ENCODE data around the gene ZFP90.
"Not testable (repeated sequence)": the region's sequence is repeated elsewhere in the genome, so short reads cannot be mapped to it uniquely, and the experiment has no call there.

ZFP90 gene

DNA sequence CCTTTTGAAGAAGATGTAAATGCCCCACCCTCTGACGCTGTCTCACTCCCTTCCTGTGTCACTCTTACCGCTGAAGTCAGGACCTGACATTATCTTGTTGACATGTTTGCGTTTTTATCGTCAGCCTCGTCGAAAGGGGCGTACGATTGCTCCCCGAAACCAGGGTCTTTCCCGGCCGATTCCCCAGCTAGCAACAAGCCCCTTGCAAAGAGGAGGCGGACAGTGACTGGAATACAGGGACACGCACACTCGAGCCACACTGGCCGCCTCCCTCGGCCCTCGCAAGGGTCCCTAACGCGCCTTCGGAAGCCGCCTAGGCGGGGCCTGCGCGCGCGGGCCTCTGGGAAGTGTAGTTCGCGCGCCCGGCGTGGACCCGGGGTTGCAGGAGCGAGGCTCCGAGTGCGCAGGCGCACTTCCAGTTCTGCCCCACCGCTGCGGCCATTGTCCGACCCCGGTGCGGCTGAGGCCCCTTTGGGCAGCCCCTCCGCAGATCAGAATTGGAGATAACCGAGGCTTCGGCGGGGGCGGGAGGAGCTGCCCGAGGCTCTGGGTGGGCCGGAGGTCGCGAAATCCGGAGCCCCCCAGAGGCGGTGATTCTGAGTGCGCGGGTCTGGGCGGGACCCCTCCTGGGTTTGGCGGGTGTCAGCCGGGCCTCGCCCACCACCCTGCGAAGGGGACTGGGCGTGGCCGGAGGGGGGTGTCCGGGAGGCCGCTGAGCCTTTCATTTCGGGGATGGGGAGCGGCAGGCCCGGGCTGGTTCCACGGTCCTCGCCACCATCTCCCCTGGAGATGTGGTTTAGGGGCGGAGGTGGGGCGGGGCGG is at the start of gene ZFP90:
ZFP90 (plus strand) TSS at position 412 of the 822 bp plus-strand sequence. CDS start 502 bp downstream, outside the sequence.
- peak; percentile 86 for DNase-seq

DNA sequence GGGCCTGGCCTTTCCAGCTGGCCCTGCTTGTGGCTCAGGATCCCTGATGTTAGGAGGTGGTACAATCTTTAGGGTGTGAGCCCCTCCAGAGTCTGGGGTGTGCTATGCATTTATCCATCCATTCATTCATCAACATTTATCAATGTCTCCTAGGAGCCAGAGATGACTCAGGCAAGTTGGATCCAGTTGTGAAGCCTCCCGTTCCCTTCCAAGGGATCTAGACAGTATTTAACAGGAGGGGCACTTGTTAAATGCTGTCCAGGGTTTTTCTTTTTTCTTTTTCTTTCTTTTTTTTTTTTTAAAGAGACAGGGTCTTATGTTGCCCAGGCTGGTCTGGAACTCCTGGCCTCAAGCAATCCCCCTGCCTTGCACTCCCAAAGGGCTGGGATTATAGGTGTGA is 48.7 kb upstream of the ZFP90 start:
- DNase-seq, result no peak

DNA sequence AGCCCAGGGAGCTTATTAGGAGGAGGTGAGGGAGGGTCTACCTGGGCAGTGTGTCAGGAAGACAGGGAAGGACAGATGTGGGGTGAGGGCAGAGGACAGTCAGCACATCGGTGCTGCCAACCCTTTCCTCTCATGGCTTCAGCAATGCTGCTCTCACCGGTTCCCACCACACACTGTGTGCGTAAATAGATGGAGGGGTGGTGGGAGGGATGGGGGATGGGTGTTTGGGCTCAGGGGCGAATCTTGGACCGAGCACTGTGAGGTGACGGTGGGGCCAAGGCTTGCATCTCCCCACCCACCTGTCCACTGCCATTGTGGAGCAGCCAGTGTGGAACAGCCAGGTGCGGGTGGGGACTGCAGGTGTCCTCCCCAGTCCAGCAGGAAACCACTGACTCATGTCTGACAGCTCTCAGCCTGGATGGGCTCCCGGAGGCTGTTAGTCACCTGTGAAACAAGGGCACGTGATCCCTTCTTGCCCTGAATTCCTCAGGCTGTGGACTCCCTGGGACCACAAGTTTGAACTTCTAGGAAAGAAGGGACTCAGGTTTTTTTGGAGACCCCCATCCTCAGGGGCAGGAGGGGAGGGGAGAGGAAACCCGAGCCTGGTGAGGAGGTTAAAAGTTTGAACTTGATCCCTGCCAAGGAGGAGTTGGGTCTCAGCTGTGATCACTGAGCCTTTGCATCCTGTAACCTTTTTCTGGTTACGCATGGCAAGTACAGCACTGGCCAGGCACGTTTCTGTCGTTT is 48.1 kb upstream of the ZFP90 start:
- DNase-seq, result no peak

DNA sequence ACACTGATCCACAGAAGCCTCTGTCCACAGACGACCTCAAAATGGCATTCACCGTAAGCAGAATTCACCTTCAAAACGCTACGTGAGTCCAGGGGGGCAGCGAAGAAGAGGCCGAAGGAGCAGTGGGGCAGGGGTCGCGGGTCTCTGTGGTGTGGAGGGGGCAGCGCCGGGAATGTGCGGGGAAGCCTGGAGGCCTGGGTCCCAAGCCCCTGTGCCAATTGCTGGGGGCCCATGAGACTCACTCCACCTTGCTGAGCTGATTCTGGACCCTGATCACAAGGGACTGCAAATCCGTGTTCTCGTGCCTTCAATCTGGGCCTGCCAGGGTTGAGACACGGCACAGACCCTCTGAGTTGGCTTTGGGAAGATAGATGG is 47.5 kb upstream of the ZFP90 start:
- DNase-seq, result no peak

DNA sequence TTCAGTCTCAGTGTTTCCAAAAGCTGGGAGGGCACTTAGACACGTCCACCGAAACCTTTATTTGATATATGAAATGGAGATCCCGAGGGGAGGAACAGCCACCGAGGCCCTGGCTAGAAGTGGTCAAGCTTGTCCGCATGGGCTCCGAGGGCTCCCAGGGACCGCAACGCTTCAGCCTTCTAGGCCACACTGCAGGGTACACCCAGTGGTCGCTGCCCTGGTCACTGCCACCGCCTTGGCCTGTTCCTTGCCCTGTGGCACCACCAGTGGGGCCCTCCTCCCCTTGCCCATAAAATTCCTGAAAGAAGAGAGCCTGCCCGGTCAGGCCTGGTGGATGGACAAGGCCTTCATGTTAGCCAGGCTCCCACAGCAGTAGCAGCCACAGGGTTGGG is 46.9 kb upstream of the ZFP90 start:
- no peak for DNase-seq

DNA sequence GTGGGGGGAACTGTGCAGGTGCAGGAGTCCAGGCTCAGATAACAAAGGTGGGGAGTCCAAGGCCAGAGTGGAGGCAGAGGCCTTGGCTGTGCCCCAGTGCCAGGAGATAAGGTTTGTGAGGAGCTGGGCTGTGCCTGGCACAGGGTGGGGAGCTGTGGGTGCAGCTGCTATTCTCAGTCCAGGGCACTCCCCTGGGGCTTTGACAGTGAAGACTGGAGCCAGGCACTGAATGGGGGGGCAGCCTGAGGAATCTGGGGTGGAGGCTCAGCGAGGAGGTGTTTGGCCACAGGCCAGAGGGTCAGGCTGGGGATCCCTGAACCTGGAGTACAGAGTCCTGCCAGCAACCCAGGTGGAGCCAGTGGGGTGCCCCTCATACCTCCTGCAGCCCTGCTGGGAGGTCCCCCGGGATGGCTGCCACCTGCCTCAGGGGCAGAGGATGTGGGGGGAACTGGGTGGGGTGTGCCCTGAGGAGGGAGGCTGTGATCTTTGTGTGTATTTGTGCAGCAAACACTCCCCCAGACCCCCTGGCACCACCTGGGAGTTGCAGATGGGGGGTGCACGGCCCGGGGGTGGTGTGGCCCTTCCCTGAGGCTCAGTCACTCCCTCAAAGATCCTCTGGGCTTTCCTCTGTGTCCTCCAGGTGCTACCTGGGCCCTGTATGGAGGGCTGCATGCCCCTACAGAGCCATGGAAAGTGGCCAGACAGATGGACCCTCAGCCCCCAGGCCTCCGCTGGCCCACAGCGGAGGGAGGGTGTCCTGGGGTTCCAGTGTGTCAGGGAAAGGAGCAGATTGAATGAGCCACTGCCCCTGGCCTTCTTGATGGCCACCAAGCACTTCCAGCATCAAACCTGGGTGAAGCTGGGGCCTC is 46.3 kb upstream of the ZFP90 start:
- no peak for DNase-seq

DNA sequence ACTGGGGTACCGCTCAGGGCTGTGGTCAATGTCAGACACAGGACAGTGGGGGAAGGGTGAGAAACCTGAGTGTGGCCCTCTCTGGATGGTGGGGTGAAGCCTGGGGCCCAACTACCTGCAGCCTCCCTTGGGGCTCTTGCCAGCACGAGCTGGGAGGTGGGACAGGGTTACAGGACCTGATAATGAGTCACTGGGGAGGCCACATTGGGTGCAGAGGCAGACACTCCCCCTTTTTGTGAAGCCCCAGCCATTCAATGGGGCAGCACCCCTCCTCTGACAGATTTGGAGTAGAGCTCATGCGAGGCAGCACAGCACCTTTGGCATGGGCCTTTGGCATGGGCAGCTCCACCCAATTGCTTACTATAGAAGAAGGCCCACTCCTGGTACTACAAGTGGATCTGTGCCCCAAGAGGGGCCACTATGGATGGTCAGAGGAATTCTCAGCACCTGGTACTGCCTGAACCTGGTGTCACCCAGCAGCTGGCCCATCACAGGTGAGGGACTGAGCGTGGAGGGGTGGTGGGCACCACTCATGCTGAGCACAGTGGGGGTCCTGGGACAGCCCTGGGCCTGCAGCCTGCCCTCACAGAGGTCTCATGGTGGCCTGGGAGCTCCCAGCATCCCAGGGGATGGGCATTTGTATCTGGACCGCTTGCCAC is 45.5 kb upstream of the ZFP90 start:
- DNase-seq, result no peak

DNA sequence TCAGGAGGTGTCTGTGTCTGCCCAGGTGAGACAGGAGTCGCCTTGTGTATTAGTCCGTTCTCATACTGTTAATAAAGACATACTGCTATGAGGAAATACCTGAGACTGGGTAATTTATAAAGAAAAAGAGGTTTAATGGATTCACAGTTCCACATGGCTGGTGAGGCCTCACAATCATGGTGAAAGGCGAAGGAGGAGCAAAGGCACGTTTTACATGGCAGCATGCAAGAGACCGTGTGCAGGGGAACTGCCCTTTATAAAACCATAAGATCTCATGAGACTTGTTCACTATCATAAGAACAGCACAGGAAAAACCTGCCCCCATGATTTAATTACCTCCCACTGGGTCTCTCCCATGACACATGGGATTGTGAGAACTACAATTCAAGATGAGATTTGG is 44.8 kb upstream of the ZFP90 start:
- not testable (repeated sequence) for DNase-seq

DNA sequence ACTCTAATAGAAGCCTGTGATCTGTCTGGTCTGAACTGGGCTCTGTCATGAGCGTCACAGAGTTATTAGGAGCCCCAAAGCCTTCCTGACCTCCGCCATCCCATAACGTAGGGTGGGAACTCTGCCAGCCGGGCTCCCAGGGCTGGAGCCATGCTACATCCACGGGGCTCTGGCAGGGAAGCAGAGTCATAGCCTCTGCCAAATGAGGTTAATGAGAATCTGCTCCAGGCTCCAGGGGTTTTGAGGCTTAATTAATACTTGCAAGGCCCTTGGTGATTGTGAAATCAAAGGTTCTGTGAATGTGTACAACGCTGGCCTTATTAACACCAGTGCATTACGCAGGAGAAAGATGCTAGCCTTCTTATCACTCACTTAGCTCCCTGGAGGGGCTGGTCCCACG is 42.4 kb upstream of the ZFP90 start:
- DNase-seq, result no peak

DNA sequence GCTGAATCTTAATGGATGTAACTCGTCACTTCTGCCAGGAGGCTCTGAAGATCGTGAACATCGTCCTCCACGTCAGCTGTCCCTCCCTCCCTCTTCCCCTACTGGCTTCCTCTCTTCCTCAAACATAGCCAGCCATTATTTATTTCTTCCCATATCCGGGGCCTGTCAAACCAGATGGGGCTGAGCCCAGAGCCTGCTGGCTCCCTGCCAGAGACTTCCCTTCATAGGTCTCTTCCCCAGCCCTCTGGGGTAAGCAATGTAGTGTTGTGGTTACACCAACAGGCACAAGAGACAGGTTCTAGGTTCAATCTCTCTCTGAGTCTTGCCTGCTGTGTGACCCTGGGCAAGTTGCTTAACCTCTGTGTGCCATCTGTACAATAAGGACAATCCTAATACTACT is 40.1 kb upstream of the ZFP90 start:
- DNase-seq, result no peak

DNA sequence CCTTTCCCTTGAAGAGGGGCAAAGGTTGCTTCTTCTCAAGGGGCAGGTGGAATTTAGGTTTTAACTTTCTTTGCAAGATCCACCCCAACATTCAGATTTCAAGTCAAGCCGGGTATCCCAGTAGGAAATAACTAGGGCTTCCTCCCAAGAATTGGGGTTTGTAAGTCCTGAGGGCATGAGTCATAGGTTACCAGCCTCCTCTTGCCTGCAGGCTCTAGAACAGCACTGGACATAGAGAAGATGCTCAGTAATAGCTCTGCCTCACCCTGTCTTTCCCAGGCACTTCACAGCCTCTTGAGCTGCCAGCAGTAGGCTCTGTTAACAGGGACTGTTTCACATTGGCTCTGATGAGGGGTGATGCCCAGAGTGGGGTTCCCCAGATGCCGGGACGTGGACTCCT is 35.8 kb upstream of the ZFP90 start:
- DNase-seq, result no peak

DNA sequence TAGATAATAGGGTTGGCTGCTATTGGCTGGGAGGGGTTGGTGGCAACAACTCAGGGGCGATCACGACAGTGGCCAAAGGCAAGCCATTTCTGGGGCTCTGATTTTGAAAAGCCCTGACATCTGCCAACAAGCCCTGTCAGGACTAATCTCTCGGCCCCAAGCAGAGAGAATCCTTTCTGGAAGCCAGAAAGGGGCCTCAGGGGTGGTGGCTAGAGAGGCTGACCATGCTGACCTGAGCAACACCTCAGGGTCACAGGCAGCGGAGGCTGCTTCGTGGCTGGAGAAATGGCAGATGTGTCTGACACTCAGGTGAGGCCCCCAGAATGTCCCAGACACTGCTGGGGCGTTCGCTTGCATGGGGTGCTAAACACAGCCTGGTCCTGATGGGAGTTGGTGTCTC is 35.0 kb upstream of the ZFP90 start:
- no peak for DNase-seq

DNA sequence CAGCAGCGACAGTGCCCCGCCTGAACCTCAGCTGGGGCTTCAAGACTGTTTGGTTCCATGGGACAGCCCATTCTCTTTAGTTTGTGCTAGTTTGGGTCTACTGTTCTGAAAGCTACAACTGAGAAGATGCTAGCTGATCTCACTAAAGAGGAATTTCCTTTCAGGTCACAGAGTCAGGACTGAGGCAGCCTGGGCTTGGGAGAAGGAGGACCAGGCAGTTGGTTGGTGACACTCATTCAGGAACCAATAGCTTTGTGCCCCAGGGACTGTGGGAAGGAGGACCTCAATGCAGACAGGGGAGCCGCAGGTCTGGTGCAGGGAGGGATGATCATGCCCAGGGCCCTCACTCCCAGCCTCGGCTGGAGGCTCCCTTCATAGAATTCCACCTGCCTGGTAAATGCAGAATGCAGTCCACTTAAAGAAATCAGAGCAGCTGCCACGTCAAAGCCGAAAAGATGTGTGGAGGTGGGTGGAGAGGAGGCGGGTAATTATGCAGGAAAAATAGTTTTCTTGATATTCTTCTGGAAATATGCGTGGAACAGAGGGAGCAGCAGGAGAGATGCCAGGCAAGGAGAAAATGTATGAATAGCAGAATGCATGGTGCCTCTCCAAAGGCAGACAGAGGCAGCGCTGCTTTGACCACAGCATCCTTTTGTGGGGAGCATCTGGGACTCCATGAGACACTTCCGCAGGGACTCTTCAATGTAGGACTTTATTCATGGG is 32.6 kb upstream of the ZFP90 start:
- no peak for DNase-seq

DNA sequence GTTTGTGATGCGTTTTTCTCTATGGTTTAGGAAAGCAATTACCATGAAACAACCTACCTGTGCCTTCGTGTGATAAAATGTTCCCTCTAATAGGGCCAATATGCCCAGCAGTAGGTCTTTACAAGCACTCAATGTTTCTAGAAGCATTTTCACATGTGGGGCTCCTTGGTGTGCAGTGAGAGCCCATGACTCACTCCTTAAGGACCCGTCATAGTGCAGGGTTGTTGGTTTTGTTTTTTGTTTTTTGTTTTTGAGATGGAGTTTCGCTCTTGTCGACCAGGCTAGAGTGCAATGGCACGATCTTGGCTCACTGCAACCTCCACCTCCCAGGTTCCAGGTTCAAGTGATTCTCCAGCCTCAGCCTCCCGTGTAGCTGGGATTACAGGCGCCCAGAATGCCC is 31.1 kb upstream of the ZFP90 start:
- no peak for DNase-seq

DNA sequence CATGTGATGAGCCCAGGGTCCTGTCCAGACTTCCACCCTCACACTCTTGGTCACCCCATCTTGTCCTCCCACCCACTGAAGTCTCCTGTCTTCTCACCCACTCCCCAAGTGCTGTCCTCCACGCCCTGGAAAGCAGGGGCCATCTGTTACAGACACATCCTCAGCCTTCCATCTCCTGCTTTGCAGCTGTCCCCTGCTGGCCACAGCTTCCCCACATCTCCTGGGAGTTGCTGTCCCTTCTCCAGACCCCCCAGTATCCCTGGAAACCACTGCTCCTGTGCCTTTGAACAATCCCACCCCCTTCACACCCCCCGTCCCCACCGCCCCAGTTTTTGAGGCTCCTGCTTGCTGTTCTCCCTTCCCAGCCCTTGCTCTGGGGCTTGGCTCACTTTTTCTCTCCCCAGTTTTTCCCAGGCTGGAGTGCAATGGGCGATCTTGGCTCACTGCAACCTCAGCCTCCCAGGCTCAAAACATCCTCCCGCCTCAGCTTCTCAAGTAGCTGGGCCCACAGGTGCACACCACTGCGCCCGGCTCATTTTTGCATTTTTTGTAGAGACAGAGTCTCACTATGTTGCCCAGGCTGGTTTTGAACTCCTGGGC is 30.4 kb upstream of the ZFP90 start:
- DNase-seq, result no peak

DNA sequence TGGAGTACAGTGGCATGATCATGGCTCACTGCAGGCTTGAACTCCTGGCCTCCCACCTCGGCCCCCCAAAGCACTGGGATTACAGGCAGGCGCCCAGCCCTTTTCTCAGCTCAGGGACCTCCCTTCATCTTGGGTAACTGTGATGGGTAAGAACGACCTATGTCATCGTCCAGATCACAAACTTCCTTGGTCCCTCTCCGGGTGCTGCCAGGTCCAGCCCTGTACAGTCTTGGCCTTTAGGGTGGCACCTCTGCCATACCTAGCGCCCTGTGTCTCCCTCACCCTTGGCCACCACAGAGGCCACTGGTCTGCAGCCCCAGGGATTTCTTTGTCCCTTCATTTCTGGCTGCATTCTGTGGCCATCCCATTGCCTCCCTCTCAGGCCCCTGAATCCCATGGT is 29.7 kb upstream of the ZFP90 start:
- no peak for DNase-seq

DNA sequence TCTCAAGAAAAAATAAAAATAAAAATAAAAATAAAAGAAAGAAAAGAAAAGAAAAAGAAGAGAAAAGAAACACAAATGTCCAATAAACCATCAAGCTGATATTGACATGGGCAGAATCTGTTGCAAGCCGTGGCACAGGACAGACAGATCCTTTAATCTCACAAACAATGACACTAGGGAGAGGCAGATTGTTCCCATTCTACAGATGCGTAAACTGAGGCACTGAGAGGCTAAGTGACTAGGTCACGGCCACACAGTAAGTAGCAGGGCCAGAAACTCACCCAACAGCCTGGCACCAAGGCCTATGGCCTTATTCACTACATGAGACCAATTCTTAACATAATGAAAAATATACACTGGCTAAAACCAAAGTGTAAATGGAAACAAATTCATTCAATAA is 28.3 kb upstream of the ZFP90 start:
- no peak for DNase-seq

DNA sequence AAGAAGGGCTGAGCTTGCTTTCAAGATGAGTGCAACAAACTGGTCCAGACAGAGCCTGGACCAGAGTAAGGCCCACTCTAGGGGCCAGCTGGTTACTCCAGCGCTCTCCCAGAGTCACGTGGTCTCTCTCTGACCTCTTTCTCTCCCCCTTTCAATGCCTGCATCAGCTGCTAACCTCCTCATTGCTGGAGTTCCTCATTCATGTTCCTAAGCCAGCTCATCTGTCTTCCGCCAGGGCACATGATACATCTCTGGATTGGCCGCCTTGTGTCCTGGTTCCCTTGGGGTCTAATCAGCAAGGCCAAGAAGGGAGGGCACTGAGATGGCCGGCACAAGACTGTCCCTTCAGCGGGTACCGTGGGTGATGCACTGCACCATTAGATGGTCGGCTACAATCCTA is 26.9 kb upstream of the ZFP90 start:
- no peak for DNase-seq

DNA sequence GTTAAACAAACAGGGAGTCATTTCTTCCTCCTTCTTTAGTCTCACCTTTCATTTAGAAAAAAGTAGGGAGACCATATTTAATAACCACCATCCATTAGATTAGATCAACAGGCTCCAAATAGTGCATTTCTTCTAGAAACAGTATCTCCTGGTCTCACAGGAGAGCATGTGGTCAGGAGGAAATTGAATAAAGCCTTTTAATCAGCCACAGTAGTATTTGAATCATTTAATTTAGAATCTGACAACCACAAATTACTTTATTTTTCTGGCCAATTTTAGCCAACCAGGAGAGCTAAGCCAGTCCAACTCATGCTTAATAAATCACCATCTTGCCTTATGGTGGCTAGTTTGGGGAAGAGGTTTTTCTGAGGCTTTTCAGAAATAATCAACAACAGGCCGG is 26.3 kb upstream of the ZFP90 start:
- DNase-seq, result no peak

DNA sequence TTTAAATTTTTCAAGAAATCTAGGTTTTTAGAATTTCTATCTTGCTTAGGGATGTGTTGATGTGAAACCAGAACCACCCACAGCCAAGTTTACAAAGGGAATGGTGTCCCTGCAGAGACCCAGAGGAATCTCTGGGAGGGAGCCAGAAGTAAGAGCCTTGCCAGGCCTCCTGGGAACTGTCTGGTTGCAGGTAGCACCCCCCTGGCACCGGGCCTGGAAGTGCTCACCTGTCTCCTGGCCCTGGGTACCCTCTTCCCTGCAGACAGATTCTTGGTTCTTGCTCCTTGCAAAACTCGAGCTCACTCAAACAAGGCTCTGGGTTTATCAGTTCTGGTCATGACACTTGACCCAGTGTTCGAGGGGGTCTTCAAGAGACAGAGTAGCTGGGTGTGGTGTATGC is 24.6 kb upstream of the ZFP90 start:
- DNase-seq, result no peak

DNA sequence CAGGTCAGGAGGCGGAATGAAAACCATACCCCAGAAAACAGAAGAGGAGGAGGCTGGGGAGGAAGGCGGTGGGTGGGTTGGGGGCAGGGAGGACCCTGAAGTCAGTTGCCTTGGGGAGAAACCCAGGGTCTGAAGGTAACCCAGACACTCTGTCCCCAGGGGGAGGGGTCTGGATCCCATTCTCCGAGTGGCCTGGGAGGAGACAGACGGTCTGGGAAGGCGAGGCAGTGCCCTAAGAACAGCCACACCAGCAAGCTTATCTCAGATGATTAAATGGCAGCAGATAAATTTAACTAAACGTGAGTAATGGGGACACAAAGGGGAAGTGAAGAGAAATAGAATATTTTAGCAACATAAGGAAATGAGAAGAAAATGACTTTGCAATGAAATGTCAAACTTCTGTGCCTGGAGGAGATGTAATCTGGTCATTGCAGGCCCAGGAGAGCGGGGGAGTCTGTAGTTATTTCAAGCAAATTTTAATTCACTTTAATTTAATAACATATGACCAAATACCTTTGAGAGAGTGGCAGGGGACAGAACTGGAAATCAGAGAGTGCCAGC is 21.4 kb upstream of the ZFP90 start:
- no peak for DNase-seq

All from CD4-positive, alpha-beta T cell treated with Interleukin-10 for 1 hour (primary cell).